GM10248 (cell line): ENCODE results near the gene CST4.
"Not testable (repeated sequence)": the region's sequence is repeated elsewhere in the genome, so short reads cannot be mapped to it uniquely, and the experiment has no call there.

Source experiments
- CTCF ChIA-PET: fragments of 300-600 bp; sonication (Branson Sonifier 250); formaldehyde crosslinking; extraction: SDS; loops from one replicate; lab custom pipeline; 2021; ENCODE audit warnings: antibody characterized with exemption; lab: Yijun Ruan, JAX
- POLR2A ChIA-PET: fragments of 350-650 bp; sonication (Branson Sonifier 250); formaldehyde crosslinking; extraction: SDS; loops from one replicate; lab custom pipeline; 2020; ENCODE audit warnings: antibody characterized with exemption; lab: Yijun Ruan, JAX
- DNase-seq: peaks from one replicate; pipeline ENCODE4 v3.0.0; 2012; ENCODE audit errors: extremely low spot score
- TF ChIP-seq, protein P1 (sequence below): IDR thresholded peaks from 2 replicates; pipeline ENCODE4 v1.5.1; 2012; ENCODE audit warnings: mild to moderate bottlenecking, low read depth; ENCODE audit errors: extremely low read depth, missing control alignments, control extremely low read depth

The CST4 gene, protein sequence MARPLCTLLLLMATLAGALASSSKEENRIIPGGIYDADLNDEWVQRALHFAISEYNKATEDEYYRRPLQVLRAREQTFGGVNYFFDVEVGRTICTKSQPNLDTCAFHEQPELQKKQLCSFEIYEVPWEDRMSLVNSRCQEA

DNA sequence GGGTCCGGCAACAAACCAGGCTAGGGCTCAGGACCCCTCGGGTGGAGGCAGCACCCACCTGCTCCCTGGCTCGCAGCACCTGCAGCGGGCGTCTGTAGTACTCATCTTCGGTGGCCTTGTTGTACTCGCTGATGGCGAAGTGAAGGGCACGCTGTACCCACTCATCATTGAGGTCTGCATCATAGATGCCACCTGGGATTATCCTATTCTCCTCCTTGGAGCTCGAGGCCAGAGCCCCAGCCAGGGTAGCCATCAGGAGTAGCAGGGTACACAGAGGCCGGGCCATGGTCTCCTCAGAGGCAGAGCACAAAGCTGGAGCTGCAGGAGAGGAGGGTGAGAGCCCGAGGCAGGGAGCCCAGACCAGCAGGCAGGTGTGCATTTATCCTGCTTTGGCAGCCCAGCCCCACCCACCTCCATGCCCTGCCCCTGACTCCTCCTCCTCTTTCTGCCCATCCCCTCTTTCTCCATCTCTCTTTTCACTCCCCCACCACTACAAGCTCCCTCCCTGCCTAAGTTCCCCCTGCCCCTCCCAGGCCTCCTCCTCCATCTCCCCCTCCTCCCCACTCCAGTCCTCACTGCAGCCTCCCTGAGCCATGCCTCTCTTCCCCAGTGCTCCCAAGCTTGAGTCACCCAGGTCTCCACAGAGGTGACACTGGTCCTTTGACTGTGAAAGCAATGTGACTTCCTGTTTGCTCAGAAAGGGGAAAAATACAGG lies at the start of gene CST4:
TSS of gene CST4 (minus strand) at position 355 of the 715 bp plus-strand sequence. CDS start at position 286, 69 bp downstream.
- CTCF ChIA-PET, POLR2A ChIA-PET, DNase-seq: not testable (repeated sequence)

DNA sequence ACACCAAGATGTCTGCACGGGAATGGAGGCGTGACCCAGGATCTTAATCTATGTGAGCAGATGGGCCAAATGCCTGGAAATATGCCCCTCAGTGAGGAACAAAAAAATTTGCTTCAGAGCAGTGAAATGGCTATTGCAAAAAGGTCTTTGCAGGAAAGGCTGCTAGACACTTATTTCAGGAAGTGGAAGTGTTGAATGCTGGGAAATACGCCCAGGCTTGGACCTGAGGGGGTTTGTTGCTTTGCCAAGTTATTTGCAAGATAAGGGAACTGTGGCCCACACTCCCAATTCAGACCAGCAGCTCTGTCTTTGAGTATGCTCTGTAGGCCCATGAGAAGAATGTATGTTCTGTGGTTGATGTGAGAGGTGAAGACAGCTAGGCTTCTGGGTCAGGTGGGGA lies 46.6 kb upstream of the CST4 start:
- DNase-seq, CTCF ChIA-PET, POLR2A ChIA-PET: not testable (repeated sequence)

DNA sequence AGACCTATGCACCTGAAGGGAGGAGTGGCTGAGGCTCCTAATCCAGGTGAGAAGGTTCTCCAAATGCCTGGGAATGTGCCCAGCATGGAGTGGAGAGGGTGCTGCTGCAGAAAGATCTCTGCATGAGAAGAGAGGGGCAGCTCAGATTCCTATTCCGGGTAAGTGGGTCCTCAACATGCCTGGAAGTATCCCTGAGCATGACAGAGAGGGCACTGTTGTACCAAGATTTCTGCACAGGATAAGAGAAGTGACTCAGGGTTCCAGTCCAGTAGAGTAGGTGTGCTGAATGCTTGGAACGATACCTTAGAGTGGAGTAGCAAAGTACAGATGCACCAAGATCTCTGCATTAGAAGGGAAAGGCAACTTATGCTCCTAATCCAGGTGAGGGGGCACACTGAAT lies 46.1 kb upstream of the CST4 start:
- POLR2A ChIA-PET, DNase-seq, CTCF ChIA-PET: not testable (repeated sequence)

DNA sequence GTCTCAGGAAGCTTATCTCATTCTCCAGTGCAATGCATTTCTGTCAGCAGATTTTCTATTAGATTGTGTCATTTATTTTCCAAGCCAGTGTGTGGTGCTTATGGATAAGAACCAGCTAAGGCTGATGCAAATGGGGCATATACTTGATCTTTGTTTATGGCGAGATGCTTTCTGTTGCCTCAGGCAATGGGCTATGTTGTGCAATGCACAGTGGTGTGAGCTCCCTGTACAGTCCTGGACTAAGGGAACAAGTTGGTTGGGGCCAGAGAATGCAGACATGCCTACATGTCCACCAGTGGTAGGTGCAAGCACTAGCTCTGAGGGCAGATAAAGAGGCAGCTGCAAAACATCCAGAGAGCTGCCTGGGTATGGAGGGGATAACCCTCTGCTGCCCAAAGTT lies 45.6 kb upstream of the CST4 start:
- POLR2A ChIA-PET, CTCF ChIA-PET, DNase-seq: not testable (repeated sequence)

DNA sequence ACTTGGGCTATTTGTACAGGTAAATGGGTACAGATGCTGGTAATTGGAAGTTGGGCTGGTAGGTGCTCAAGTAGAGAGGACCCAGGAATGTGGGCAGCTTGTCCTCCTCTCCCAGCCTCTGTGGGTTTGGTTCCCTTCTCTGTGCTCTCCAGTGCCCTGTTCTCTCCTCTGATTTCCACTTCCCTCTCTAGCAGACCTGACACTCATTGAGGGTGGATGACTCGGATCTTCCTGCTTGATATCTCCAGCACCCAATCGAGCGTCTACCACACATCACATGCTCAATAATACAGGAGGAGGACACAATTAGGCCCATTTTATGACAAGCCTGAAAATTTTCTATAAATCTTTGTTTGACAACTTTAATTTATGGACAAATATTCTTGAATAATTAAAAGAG lies 38.2 kb upstream of the CST4 start:
- TF ChIP-seq, protein P1, sequence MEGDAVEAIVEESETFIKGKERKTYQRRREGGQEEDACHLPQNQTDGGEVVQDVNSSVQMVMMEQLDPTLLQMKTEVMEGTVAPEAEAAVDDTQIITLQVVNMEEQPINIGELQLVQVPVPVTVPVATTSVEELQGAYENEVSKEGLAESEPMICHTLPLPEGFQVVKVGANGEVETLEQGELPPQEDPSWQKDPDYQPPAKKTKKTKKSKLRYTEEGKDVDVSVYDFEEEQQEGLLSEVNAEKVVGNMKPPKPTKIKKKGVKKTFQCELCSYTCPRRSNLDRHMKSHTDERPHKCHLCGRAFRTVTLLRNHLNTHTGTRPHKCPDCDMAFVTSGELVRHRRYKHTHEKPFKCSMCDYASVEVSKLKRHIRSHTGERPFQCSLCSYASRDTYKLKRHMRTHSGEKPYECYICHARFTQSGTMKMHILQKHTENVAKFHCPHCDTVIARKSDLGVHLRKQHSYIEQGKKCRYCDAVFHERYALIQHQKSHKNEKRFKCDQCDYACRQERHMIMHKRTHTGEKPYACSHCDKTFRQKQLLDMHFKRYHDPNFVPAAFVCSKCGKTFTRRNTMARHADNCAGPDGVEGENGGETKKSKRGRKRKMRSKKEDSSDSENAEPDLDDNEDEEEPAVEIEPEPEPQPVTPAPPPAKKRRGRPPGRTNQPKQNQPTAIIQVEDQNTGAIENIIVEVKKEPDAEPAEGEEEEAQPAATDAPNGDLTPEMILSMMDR = no peak
- ChIA-PET POLR2A (no interaction called here), CTCF (no interaction called here)
- no peak for DNase-seq

DNA sequence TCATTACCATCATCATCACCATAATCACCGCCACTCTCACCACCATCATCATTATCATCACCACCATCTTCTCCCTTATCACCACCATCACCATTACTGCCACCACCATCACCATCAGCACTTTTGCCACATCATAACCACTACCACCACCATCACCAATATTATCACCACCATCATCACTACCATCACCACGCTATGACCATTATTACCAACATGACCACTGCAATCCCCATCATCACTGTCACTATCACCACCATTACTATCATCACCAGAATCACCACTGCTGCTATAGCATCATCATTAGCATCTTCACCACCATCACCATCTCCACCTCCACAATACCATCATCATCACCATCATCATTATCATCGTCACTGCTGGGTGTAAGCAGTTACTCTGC lies 36.3 kb upstream of the CST4 start:
- DNase-seq = no peak
- TF ChIP-seq, protein P1 = no peak
- ChIA-PET POLR2A (no interaction called here), CTCF (interaction anchor here (1.4 kb wide), 1 partner anchor 25 kb away, joined by 3 read pairs; no protein-coding TSS in a partner anchor)

DNA sequence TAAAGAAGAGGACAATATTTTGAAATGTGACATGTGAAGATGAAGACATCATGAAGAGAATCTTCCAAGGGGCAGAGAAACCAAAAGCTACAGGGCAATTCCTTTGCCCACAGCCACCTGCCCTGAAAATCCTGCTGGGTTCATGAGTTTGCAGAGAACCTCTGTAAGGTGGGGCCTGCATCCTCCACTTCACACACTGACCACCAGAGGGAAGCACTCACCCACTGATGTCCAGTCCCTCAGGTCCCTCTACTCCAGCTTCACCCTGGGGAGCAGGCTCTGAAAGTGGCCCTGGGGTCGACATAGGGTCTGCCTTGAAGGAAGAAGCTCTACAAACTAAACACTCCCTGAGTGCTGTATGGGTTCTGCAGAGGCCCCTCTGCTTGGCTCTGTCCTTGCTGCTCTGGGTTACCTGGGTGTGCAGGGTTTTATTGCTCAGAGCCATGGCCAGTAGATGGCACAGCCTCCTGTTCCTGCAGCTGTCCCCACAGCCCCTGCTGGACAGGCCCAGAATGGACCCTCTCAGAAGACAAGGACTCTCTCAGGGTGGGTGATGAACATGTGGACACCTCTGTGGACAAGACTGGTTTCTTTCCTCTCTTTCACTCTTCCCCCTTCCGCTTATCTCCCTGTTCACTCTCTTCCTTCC lies 34.9 kb upstream of the CST4 start:
- CTCF ChIA-PET = interaction anchor here (1.4 kb wide), 1 partner anchor 26 kb away, joined by 3 read pairs; no protein-coding TSS in a partner anchor
- TF ChIP-seq, protein P1 = peak; percentile 42
- DNase-seq, POLR2A ChIA-PET: not testable (repeated sequence)

DNA sequence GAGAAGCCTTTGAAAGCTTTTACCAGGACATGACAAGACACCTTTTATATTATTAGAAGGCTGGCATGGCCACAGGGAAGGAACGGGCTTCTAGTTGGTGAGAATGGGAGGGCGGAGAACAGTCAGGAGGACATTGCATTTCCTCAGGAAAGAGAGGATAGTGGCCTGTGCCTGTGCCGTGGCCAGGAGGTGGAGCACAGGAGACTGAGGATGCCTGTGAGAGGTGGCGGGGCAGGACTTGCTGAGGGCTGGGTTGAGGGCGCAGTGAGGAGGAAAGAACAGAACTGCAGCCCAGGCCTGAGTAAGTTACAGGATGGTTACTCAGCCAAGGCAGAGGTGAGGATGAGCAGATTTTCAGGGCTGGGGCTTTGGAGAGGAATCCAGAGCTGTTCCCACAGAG lies 34.0 kb upstream of the CST4 start:
- POLR2A ChIA-PET, DNase-seq, CTCF ChIA-PET: not testable (repeated sequence)

DNA sequence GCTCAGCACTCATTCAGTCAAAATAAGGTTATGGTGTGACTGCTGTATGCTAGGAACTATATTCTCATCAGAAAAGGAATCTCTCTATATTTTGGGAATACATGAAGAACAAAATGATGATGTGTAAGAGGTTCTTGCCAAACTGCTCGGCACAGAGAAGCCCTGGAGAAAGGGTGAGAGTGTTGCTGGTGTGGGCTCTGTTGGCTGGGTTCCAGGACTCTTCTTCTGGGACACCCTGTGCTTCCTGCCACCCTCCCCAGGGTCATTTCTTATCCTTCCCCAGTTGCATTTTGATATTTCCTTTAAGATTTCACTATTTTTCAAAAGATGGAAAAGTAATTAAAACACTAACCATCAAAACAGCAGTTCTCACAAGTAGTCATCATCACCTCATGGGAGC lies 33.1 kb upstream of the CST4 start:
- TF ChIP-seq, protein P1 = no peak
- CTCF ChIA-PET = no interaction called here
- POLR2A ChIA-PET = no interaction called here

DNA sequence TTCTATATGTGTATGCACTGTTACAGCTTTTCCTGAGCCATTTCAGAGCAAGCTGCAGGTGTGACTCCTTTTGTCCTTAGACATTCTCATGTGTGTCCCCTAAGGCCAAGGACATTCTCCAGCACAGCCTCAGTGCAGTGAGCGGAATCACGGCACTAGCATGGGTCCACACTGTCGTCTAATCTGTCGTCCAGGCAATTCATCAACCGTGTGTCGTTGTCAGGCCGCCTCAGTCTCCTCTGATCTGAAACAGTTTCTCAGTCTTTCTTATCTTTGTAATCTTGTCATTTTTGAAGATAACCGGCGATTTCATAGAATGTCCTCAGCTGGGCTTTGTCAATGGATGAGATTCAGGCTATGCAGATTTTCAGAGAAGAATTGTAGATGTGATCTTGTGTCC lies 30.5 kb upstream of the CST4 start:
- POLR2A ChIA-PET, DNase-seq: not testable (repeated sequence)
- CTCF ChIA-PET = interaction anchor here (1.0 kb wide), 1 partner anchor 278 kb away, joined by 3 read pairs; no protein-coding TSS in a partner anchor

More for the DNA sequence above, 33.1 kb upstream of the CST4 start:
- no peak for DNase-seq

DNA sequence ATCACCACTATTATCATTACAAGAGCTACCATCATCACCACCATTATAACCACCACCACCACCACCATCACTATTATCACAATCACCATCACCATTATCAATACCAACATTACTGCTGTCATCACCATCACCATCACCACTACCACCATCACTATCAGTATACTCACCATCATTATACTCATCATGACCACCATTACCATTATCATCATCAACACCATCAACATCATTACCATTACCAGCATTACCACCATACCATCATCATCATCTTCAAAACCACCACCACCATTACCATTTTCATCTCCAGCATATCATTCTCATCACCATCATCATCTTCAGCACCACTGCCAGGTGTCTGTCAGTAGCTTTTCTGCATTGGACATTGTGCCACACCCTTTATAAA lies 22.9 kb upstream of the CST4 start:
- DNase-seq, POLR2A ChIA-PET, CTCF ChIA-PET: not testable (repeated sequence)
